ENCODE data around the gene TRIM31.

The TRIM31 gene

GRCh38 chr6:30060606-30061091, 52.2 kb downstream of the TRIM31 start:
- TF ChIP-seq, protein P1, sequence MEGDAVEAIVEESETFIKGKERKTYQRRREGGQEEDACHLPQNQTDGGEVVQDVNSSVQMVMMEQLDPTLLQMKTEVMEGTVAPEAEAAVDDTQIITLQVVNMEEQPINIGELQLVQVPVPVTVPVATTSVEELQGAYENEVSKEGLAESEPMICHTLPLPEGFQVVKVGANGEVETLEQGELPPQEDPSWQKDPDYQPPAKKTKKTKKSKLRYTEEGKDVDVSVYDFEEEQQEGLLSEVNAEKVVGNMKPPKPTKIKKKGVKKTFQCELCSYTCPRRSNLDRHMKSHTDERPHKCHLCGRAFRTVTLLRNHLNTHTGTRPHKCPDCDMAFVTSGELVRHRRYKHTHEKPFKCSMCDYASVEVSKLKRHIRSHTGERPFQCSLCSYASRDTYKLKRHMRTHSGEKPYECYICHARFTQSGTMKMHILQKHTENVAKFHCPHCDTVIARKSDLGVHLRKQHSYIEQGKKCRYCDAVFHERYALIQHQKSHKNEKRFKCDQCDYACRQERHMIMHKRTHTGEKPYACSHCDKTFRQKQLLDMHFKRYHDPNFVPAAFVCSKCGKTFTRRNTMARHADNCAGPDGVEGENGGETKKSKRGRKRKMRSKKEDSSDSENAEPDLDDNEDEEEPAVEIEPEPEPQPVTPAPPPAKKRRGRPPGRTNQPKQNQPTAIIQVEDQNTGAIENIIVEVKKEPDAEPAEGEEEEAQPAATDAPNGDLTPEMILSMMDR (IDR thresholded peaks at IDR 0.05; ENCODE audit: insufficient read depth, low read depth, low read length, missing control alignments), result no peak
- peak overlapping the region; percentile 99 for H3K4me3 ChIP-seq (ENCODE audit: low read length)
- DNase-seq (ENCODE audit: low read depth), result peak; percentile 26

DNA sequence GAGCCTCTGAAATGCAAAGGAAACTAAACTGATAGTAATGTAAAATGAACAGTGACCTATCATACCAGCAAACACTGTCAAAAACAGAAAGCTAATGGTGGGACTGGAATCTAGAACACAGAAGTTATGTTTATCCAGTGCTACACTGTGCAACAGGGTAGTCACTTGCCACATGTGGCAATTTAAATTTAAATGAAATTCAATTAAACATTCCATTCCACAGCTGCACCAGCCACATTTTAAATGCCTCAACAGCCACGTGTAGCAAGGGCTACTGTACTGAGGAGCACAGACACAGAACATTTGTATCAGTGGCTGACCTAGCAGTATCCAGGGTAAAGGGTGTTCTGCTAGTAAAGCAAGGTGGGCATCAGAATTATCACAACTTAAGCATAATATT, 57.4 kb downstream of the TRIM31 start:
- TF ChIP-seq, protein P1 (IDR thresholded peaks at IDR 0.05; ENCODE audit: insufficient read depth, low read depth, low read length, missing control alignments), result no peak
- no peak for DNase-seq (ENCODE audit: low read depth)
- no peak overlapping the region for H3K4me3 ChIP-seq (ENCODE audit: low read length)

DNA sequence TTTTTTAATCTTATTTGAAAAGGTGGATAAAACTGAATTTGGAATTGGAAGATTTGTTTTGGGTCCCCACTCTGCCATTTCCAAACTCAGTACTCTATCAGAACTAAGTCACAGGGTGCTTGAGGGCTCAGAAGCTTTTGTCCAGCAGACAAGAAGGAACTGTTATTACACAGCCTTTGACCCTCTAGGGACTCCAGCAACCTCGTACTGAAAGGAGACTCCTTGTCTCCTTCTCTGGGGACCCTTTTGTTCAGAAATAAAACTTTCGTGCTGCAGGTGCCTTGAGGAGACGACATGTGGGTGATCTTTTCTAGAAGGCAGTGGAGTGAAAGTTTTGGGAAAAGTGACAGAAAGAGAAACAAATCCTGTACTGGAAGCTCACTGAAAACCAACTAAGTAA, 59.2 kb downstream of the TRIM31 start:
- no peak overlapping the region for H3K4me3 ChIP-seq (ENCODE audit: low read length)
- TF ChIP-seq, protein P1 (IDR thresholded peaks at IDR 0.05; ENCODE audit: insufficient read depth, low read depth, low read length, missing control alignments), result no peak
- no peak for DNase-seq (ENCODE audit: low read depth)
